Tibial nerve (tissue), 4 donors: Measurements from ENCODE around the gene AGPAT2. TPM values are rescaled to one million over a fixed set of nuclear protein-coding genes. Genes with fewer than 3 reads are reported as not detected.

Source experiments
- DNase-seq, 2 donors: peaks; one replicate each; pipeline ENCODE4 v3.0.0-alpha.2; 2019; ENCODE audit warnings: low spot score in 2 of 2
- H3K27ac ChIP-seq, 4 donors: fragments of 200-600 bp; sonication (generic) in 3 of 4; one replicate each; pipeline ENCODE4 v1.5.1; 2017 to 2019; ENCODE audit warnings: mild to moderate bottlenecking in 1 of 4
- H3K27me3 ChIP-seq, 2 donors: fragments of 200-600 bp; sonication (generic) in 1 of 2; one replicate each; pipeline versions ENCODE4 v1.5.1 to v1.6.0; 2017 to 2019
- H3K36me3 ChIP-seq, 3 donors: fragments of 200-600 bp; sonication (generic); one replicate each; pipeline ENCODE4 v1.5.1; 2018 to 2019
- H3K4me1 ChIP-seq, 4 donors: fragments of 200-600 bp; sonication (generic) in 3 of 4; one replicate each; pipeline ENCODE4 v1.5.1; 2017 to 2019
- H3K4me3 ChIP-seq, 4 donors: fragments of 200-600 bp; sonication (generic) in 3 of 4; one replicate each; pipeline ENCODE4 v1.5.1; 2017 to 2019; ENCODE audit warnings: mild to moderate bottlenecking in 1 of 4, moderate library complexity in 1 of 4
- H3K9me3 ChIP-seq, 4 donors: fragments of 200-600 bp; sonication (generic) in 3 of 4; one replicate each; pipeline ENCODE4 v1.5.1; 2017 to 2019
- CTCF ChIP-seq, 5 experiments: fragments of 200-600 bp in 3 of 5; fragments of 450-650 bp in 2 of 5; sonication (generic) in 3 of 5; IDR thresholded peaks; one replicate each; pipeline ENCODE4 v1.5.1; 2016 to 2019; ENCODE audit warnings: antibody characterized with exemption in 5 of 5, mild to moderate bottlenecking in 3 of 5, moderate library complexity in 2 of 5
- EP300 ChIP-seq, 2 donors: sonication (generic); formaldehyde crosslinking; IDR thresholded peaks; one replicate each; pipeline ENCODE4 v1.6.1; 2017; ENCODE audit warnings: antibody characterized with exemption in 2 of 2, mild to moderate bottlenecking in 1 of 2
- POLR2A ChIP-seq, 2 donors: fragments of 450-650 bp; IDR thresholded peaks; one replicate each; pipeline ENCODE4 v1.6.1; 2017; ENCODE audit warnings: antibody characterized with exemption in 2 of 2, mild to moderate bottlenecking in 2 of 2, moderate library complexity in 2 of 2
- WGBS, 2 donors: methylation state at CpG; one replicate each; pipeline ENCODE4 v1.1.5; 2018; 5-methylcytosine and 5-hydroxymethylcytosine counted together
- small RNA-seq: library from RNA; depleted of rRNA; stranded (forward); fragments of <200 nt; gene quantifications from one replicate; pipeline ENCODE3, GENCODE V24; 2016
- total RNA-seq, 4 donors: library from RNA; depleted of rRNA; stranded (reverse); fragments of >200 nt; gene quantifications; one replicate each; pipeline ENCODE4 v1.1.0, GENCODE V29; 2016

Gene AGPAT2
- total RNA-seq, 4 donors from 2014 or later = 79.6 to 292 (median 151) TPM

GRCh38 chr9:136624184-136624951, 62.9 kb downstream of the AGPAT2 start:
- TF ChIP-seq EP300 (IDR thresholded peaks at IDR 0.05) (no peak), POLR2A (IDR thresholded peaks at IDR 0.05) (no peak), CTCF (IDR thresholded peaks at IDR 0.05) (no peak)
- Histone ChIP-seq H3K4me3 (no peak overlapping the region), H3K27me3 (no peaks in the 10 kb centered on the region), H3K36me3 (no peaks in the 10 kb centered on the region), H3K27ac (peak overlapping the region in 2 of 4 donors; percentile 37 to 67), H3K4me1 (peaks cover 0 to 58% (median 43%) of the 10 kb centered on the region in 4 donors), H3K9me3 (no peaks in the 10 kb centered on the region)
- DNase-seq = no peak
- 82 to 93% methylated on average over 8 to 12 of the region's 16 CpGs for WGBS, 2 donors

GRCh38 chr9:136623842-136624183, 63.4 kb downstream of the AGPAT2 start:
- H3K27ac ChIP-seq = peak overlapping the region in 1 of 4 donors; percentile 29

More at GRCh38 chr9:136623842-136624183, 63.4 kb downstream of the AGPAT2 start:
- H3K9me3 ChIP-seq = no peaks in the 10 kb centered on the region
- H3K27me3 ChIP-seq = no peaks in the 10 kb centered on the region
- peaks cover 0 to 64% (median 46%) of the 10 kb centered on the region in 4 donors for H3K4me1 ChIP-seq
- no peak overlapping the region for H3K4me3 ChIP-seq
- DNase-seq = no peak
- H3K36me3 ChIP-seq = no peaks in the 10 kb centered on the region
- WGBS, 2 donors = 72 to 77% methylated on average over 12 to 13 of the region's 13 CpGs
- TF ChIP-seq EP300 (IDR thresholded peaks at IDR 0.05) = no peak

Small RNAs within 50 kb of the gene (small RNA-seq; reads per million reads assigned to genes)
- gene MIR126 = 266 reads per million, percentile 97 among the genes with 10 or more reads in this experiment

Other genes with a start within 250 kb of the AGPAT2 start
- 10 to 100 TPM; 15.1 to 23.1 (median 18.6) TPM for gene INPP5E, start 247.6 kb downstream of the AGPAT2 start, total RNA-seq
- gene SEC16A, start 204.4 kb downstream of the AGPAT2 start, total RNA-seq = 10 to 100 TPM; 45.8 to 67.5 (median 47.9) TPM
- 10 to 100 TPM; 29.3 to 65.4 (median 41.5) TPM for gene NOTCH1, start 141.4 kb downstream of the AGPAT2 start, total RNA-seq
- 100 to 1,000 TPM in 3 of 4 donors, 10 to 100 TPM in 1; 95.2 to 229 (median 179) TPM for gene EGFL7, start 24.5 kb downstream of the AGPAT2 start, total RNA-seq
- 10 to 100 TPM in 2 of 4 donors, 1 to 10 TPM in 2; 5.4 to 37.9 (median 15.8) TPM for gene DIPK1B, start 25.1 kb upstream of the AGPAT2 start, total RNA-seq
- gene LCN10, start 55.5 kb upstream of the AGPAT2 start, total RNA-seq = 10 to 100 TPM in 2 of 4 donors, 1 to 10 TPM in 2; 7.6 to 47.5 (median 17.4) TPM
- gene LCN6, start 61.1 kb upstream of the AGPAT2 start, total RNA-seq = 10 to 100 TPM; 14.2 to 70.0 (median 42.9) TPM
- gene LCN8, start 70.8 kb upstream of the AGPAT2 start, total RNA-seq = under 1 TPM in 1 of 4 donors, not detected in 3; 0.39 TPM
- gene LCN15, start 77.1 kb upstream of the AGPAT2 start, total RNA-seq = not detected
- gene TMEM141, start 103.9 kb upstream of the AGPAT2 start, total RNA-seq = 10 to 100 TPM; 60.7 to 70.8 (median 66.9) TPM
- 1 to 10 TPM; 1.5 to 5.1 (median 4.1) TPM for gene CCDC183, start 108.9 kb upstream of the AGPAT2 start, total RNA-seq
- 10 to 100 TPM; 63.0 to 74.5 (median 71.3) TPM for gene RABL6, start 120.5 kb upstream of the AGPAT2 start, total RNA-seq
- gene AJM1, start 155.0 kb upstream of the AGPAT2 start, total RNA-seq = 1 to 10 TPM; 2.0 to 3.9 (median 3.7) TPM
- gene PHPT1, start 162.0 kb upstream of the AGPAT2 start, total RNA-seq = 10 to 100 TPM; 42.6 to 71.0 (median 66.7) TPM
- 1 to 10 TPM; 1.5 to 8.1 (median 4.4) TPM for gene MAMDC4, start 164.9 kb upstream of the AGPAT2 start, total RNA-seq
- gene EDF1, start 178.9 kb upstream of the AGPAT2 start, total RNA-seq = 100 to 1,000 TPM; 251 to 337 (median 266) TPM
- gene TRAF2, start 199.1 kb upstream of the AGPAT2 start, total RNA-seq = 10 to 100 TPM in 3 of 4 donors, 1 to 10 TPM in 1; 5.0 to 10.8 (median 10.6) TPM